ENCODE results near the gene ADK.

ADK gene

GRCh38 chr10:74234569-74234968, 83.5 kb downstream of the ADK start:
- Histone ChIP-seq H3K27ac (no peak overlapping the region), H3K4me3 (no peak overlapping the region)
- TF ChIP-seq CTCF (IDR thresholded peaks at IDR 0.05), result no peak
- DNase-seq (ENCODE audit: low spot score), result no peak

- no peak for TF ChIP-seq CTCF (IDR thresholded peaks at IDR 0.05)
- H3K27ac ChIP-seq, result no peak overlapping the region
- DNase-seq (ENCODE audit: low spot score), result no peak
- no peak overlapping the region for H3K4me3 ChIP-seq
Observed at GRCh38 chr10:74238031-74238431, 87.0 kb downstream of the ADK start.

- Histone ChIP-seq H3K4me3 (no peak overlapping the region), H3K27ac (no peak overlapping the region)
- no peak for TF ChIP-seq CTCF (IDR thresholded peaks at IDR 0.05)
- no peak for DNase-seq (ENCODE audit: low spot score)
Observed at GRCh38 chr10:74238516-74238915, 87.5 kb downstream of the ADK start.

- Histone ChIP-seq H3K4me3 (no peak overlapping the region), H3K27ac (no peak overlapping the region)
- no peak for TF ChIP-seq CTCF (IDR thresholded peaks at IDR 0.05)
- DNase-seq (ENCODE audit: low spot score), result no peak
Observed at GRCh38 chr10:74243067-74243466, 92.0 kb downstream of the ADK start.

DNA sequence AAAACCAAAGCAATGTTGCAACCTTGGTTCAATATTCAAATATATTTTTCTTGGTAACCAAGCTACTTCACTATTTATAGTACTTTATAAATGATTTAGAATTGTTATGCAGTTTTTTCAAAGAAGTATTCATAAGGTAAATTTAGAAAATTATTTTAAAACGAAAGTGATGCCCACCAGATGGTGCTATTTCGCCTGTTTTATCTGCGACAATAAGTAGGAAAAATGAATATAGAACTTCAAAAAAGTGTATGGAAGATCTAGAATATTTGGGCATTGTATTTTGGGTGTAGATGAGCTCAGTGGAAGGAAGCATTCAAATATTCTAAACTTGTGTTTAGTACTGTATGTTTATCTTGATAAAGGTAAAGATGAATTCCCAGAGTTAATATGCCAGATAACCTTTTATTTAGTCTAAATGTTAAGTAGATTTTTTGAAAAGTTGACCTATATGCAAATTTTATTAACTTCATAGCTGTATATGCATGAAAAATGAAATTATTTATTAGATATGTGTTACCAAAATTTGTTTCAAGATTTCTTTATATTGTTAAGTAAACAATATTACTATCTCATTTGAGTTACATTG, 93.2 kb downstream of the ADK start:
- H3K27ac ChIP-seq, result no peak overlapping the region
- DNase-seq (ENCODE audit: low spot score), result no peak
- H3K4me3 ChIP-seq, result no peak overlapping the region
- peak; percentile 35 for TF ChIP-seq CTCF (IDR thresholded peaks at IDR 0.05)

- no peak for DNase-seq (ENCODE audit: low spot score)
- Histone ChIP-seq H3K27ac (no peak overlapping the region), H3K4me3 (no peak overlapping the region)
- no peak for TF ChIP-seq CTCF (IDR thresholded peaks at IDR 0.05)
Observed at GRCh38 chr10:74244807-74245206, 93.8 kb downstream of the ADK start.

GRCh38 chr10:74246495-74246894, 95.5 kb downstream of the ADK start:
- H3K27ac ChIP-seq, result no peak overlapping the region
- TF ChIP-seq CTCF (IDR thresholded peaks at IDR 0.05), result no peak
- no peak for DNase-seq (ENCODE audit: low spot score)
- H3K4me3 ChIP-seq, result no peak overlapping the region

Measured in coronary artery (tissue), 2 donors.